Esophagus squamous epithelium (tissue), 4 donors: ENCODE measurements around the gene TRPM1.

Experiments
- POLR2A ChIP-seq, 4 donors: fragments of 450-650 bp; IDR thresholded peaks; one replicate each; pipeline ENCODE4 v1.6.1; 2017; ENCODE audit warnings: antibody characterized with exemption in 4 of 4, mild to moderate bottlenecking in 4 of 4, moderate library complexity in 3 of 4
- TF ChIP-seq, protein P1 (sequence below), 6 experiments: fragments of 450-650 bp in 4 of 6; fragments of 200-600 bp in 2 of 6; sonication (generic) in 2 of 6; IDR thresholded peaks; one replicate each; pipeline ENCODE4 v1.5.1; 2016 to 2019; ENCODE audit warnings: antibody characterized with exemption in 6 of 6, mild to moderate bottlenecking in 4 of 6, moderate library complexity in 4 of 6

DNA sequence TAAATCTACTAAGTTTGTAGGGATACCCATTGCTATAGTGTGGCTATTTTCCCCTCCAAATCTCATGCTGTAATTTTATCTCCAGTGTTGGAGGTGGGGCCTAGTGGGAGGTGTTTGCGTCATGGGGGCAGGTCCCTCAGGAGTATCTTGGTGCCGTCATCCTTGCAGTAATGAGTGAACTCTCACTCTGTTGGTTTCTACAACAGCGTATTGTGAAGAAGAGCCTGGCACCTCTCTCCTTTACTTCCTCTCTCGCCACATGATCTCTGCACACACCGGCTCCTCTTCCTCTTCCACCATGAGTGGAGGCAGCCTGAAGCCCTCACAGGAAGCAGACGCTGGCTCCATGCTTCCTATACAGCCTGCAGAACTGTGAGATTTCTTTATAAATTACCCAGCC is 34.0 kb upstream of the TRPM1 start:
- TF ChIP-seq, protein P1, sequence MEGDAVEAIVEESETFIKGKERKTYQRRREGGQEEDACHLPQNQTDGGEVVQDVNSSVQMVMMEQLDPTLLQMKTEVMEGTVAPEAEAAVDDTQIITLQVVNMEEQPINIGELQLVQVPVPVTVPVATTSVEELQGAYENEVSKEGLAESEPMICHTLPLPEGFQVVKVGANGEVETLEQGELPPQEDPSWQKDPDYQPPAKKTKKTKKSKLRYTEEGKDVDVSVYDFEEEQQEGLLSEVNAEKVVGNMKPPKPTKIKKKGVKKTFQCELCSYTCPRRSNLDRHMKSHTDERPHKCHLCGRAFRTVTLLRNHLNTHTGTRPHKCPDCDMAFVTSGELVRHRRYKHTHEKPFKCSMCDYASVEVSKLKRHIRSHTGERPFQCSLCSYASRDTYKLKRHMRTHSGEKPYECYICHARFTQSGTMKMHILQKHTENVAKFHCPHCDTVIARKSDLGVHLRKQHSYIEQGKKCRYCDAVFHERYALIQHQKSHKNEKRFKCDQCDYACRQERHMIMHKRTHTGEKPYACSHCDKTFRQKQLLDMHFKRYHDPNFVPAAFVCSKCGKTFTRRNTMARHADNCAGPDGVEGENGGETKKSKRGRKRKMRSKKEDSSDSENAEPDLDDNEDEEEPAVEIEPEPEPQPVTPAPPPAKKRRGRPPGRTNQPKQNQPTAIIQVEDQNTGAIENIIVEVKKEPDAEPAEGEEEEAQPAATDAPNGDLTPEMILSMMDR (IDR thresholded peaks at IDR 0.05): no peak
- TF ChIP-seq POLR2A (IDR thresholded peaks at IDR 0.05): no peak
